ENCODE measurements around the gene PLXNA3.
A peak's percentile ranks its signal among the peaks of the same experiment; 100 is the strongest.

The PLXNA3 gene

GRCh38 chrX:154460326-154460725 is 2.2 kb downstream of the PLXNA3 start:
- no peak for FAIRE-seq

- no peak for FAIRE-seq
Observed at GRCh38 chrX:154462396-154462795, 4.3 kb downstream of the PLXNA3 start.

GRCh38 chrX:154463611-154464220 is 5.6 kb downstream of the PLXNA3 start:
- no peak for FAIRE-seq

DNA sequence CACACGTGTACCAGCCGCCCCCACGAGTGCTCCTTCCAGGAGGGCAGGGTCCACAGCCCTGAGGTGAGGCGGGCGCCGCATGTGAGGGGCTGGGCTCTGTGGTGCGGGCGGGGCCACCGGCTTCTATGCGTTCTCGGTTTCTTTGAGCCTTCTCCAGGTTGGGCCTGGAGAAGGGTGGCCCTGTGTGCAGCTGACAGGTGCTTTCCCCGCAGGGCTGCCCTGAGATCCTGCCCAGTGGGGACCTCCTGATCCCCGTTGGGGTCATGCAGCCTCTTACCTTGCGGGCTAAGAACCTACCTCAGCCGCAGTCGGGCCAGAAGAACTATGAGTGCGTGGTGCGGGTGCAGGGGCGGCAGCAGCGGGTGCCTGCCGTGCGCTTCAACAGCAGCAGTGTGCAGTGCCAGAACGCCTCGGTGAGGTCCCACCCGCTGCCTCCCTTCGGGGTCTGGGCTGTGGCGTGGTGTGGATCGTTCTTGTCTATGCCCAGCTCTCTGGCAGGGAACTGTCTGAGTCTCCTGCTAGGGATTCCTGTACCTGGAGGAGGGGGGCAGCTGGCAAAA is 6.8 kb downstream of the PLXNA3 start:
- FAIRE-seq = no peak

DNA sequence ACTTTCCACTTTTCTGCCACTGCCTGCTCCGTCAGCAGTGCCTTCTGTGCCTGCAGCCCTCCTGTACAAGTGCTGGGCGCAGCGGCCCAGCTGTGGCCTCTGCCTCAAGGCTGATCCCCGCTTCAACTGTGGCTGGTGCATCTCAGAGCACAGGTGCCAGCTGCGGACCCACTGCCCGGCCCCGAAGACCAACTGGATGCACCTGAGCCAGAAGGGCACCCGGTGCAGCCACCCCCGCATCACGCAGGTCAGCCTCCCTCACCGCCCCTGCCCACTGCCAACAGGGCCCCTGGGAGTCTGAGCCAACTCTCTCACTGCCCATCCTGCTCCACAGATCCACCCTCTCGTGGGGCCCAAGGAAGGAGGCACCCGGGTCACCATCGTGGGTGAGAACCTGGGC is 7.5 kb downstream of the PLXNA3 start:
- no peak for FAIRE-seq

- FAIRE-seq = no peak
Observed at GRCh38 chrX:154466036-154466435, 8.0 kb downstream of the PLXNA3 start.

GRCh38 chrX:154466907-154467306 is 8.8 kb downstream of the PLXNA3 start:
- no peak for FAIRE-seq

- FAIRE-seq = no peak
Observed at GRCh38 chrX:154467556-154467955, 9.5 kb downstream of the PLXNA3 start.

- FAIRE-seq = no peak
Observed at GRCh38 chrX:154468217-154468616, 10.1 kb downstream of the PLXNA3 start.

DNA sequence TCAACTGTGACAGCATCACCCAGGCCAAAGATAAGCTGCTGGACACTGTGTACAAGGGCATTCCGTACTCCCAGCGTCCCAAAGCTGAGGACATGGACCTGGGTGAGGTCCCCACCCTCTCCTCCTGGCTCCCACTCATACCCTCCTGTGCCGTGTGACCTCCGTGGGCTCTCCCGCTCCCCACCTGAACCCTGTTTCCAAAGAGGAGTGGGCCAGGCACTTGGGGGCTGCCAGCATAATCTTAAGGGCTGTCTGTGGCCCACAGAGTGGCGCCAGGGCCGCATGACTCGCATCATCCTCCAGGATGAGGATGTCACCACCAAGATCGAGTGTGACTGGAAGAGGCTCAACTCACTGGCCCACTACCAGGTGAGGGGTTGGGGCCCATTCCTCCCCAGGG is 11.0 kb downstream of the PLXNA3 start:
- no peak for FAIRE-seq

- no peak for FAIRE-seq
Observed at GRCh38 chrX:154469880-154470279, 11.8 kb downstream of the PLXNA3 start.

DNA sequence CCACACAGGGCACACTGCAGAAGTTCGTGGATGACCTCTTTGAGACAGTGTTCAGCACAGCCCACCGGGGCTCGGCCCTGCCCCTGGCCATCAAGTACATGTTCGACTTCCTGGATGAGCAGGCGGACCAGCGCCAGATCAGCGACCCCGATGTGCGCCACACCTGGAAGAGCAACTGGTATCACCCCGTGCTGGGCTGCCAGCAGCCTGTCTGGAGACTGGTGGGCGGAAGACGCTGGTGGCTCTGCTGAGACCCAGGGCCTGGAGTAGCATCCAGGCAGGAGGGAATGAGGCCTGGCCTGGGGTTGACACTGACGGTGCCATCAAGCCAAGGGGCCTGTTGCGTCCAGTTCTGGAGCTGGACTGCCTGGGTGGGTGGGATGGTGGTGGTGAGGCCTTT is 12.4 kb downstream of the PLXNA3 start:
- no peak for FAIRE-seq

DNA sequence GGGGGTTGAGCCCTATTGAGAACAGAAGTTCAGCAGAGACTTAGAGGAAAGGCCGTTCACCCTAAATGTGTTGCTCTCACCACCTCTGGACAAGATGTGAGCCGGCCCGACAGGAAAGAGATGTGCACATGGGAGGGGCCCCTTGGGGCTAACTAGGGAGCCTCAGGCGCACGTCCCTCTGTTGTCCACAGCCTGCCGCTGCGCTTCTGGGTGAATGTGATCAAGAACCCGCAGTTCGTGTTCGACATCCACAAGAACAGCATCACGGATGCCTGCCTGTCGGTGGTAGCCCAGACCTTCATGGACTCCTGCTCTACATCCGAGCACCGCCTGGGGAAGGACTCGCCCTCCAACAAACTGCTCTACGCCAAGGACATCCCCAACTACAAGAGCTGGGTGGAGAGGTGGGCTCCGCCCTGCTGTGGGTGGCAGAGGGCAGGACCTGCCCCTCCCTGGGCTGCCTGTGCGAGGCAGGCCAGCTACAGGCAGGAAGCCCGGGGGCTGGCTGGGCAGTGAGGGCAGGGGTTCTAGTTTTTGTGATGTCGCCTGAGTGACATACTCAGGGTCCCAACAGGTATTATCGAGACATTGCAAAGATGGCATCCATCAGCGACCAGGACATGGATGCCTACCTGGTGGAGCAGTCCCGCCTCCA is 13.0 kb downstream of the PLXNA3 start:
- no peak for FAIRE-seq

GRCh38 chrX:154471839-154472684 is 14.0 kb downstream of the PLXNA3 start:
- FAIRE-seq = no peak

DNA sequence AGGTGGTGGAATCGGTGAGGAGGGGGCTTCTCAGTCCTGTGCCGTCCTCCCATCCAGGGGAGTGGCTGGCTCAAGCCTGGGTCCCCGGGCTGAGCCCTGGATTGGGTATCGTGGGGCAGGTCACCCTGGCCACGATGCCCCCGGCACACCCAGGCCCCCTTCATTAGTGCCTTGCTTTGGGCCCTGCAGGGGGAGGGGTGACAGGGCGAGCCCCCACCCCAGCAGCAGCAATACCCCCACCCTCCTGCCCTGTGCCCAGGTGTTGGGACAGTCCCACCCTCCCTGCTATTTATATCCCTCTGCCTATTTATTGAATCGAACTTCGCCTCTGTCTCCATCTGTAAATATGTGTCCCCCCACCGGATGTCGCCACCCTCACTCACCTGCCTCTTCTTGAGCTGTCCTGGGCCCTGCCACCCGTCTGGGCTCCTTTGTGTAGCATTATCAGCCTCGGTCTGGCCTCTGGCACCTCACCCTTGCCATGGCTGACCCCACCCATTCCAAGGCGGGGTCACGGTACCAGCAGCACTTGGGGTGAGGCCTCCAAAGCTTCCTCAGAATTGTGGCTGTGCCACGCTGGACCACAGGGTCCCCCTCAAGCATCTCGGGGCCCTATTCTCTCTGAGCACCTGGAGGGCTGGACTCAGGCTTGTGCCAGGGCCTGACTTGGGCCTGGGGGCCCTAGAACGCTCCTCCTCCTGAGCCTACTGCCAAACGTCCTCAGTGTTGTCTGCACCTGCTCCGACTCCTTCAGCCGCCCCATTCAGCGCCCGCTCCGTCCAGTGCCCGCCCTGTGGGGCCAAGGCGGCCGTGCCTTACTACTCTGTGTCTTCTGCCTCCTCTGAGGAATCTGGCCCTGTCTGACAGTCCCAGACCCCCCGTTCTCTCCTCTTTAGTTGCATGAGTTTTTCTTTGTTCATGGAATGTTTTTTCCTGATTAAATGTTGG is 14.9 kb downstream of the PLXNA3 start:
- no peak for FAIRE-seq

- FAIRE-seq = no peak
Observed at GRCh38 chrX:154473683-154474082, 15.6 kb downstream of the PLXNA3 start.

DNA sequence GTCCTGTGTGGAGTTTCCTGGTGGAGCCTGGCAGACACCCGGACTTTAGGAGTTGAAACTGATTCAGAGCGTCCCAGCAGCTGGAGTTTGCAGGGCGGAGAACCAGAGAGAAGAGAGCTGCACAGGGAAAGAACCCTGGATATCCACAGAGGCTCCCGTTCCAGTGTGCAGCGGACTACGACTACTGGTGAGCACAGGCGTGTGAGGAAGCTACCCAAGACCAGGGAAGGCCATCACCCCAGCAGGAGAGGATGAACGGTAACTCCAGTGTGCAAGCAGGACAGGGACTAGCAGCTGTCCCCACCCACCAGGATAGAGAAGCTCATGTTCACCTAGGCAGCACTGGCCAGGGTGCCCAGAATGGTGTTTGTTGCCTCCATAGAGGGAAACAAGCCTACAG is 18.7 kb downstream of the PLXNA3 start:
- no peak for FAIRE-seq

- FAIRE-seq = no peak
Observed at GRCh38 chrX:154477891-154478477, 19.9 kb downstream of the PLXNA3 start.

DNA sequence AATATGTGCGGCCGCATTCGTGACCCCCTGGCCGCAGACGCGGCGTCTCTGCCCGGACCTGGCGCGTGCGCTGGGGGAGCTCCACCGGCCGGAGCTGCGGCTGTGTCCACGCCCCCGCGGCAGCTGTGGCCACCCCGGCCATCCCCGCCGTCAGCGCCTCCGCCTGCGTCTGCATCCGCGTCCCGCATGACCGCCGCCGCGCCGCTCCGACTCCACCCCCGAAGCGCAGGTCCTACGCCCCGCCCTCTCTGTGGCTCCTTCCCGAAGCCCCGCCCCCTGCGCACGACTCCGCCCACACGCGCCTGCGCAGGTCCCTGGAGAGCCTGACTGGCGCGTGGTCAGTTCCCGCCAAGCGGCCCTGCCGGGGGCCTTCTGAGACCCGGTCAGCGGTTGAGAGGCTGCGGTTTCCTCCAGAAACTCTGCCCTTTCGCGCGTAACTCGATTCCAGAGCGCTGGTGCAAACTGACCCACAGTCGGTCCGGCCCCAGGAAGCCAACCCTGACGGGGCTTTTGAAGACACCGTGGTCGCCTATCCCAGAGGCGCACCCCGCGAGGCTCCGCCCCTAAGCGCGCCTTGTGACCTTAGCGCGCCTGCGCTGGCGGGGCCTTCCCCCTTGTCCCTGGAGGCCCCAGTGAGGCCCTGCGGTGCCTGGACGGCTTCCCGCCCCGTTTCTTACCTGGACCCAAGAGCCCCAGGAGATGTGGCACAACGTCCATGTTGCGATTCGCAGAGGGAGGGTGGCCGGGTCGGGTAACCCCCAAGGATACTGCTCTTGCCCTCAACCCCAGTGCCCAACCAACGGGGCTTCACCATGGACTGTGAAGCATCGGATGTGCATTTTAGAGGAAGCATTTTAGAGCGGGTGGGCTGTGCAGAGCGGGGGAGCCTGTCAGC is 20.9 kb downstream of the PLXNA3 start, which contains the start of gene LAGE3:
Gene LAGE3 (minus strand): TSS at position 554 of the 895 bp plus-strand sequence. CDS start 366 bp downstream, at position 188.
- peak; percentile 80 for FAIRE-seq

GRCh38 chrX:154481195-154481594 is 23.1 kb downstream of the PLXNA3 start:
- FAIRE-seq = no peak
